Measurements from ENCODE around the gene ENGASE. TPM values are rescaled to one million over a fixed set of nuclear protein-coding genes. Genes with fewer than 3 reads are reported as not detected.

ENGASE gene
- total RNA-seq, 4 donors from 2014 or later, result 10.4 to 23.7 (median 19.1) TPM

DNA sequence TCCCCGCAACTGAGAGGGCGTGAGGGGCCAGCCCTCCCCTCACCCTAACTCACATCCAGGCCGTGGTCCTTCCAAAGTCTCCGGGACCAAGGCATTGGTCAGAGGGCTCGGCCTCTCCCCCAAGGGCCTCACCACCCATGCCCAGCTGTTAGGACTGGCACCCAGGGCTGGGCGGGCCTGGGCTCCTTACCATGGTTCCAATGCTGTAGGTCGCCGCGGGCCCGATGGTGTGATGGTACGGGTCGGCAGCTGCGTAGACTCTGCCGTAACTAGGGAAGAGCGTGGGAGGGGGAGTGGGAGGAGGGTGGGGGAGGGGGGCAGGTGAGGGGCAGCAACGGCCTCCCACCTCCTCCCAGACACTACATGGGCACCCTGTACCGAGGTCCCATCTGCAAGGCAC, 19.6 kb downstream of the ENGASE start:
- H3K27me3 ChIP-seq, result peaks cover 0 to 93% (median 15%) of the 10 kb centered on the region in 4 donors
- H3K4me1 ChIP-seq, result peaks cover 0 to 31% (median 16%) of the 10 kb centered on the region in 4 donors
- no peak for TF ChIP-seq EP300 (IDR thresholded peaks at IDR 0.05)
- TF ChIP-seq POLR2AphosphoS5 (IDR thresholded peaks at IDR 0.05), result no peak
- TF ChIP-seq POLR2A (IDR thresholded peaks at IDR 0.05; ENCODE audit: low read depth), result no peak
- TF ChIP-seq, protein P1, sequence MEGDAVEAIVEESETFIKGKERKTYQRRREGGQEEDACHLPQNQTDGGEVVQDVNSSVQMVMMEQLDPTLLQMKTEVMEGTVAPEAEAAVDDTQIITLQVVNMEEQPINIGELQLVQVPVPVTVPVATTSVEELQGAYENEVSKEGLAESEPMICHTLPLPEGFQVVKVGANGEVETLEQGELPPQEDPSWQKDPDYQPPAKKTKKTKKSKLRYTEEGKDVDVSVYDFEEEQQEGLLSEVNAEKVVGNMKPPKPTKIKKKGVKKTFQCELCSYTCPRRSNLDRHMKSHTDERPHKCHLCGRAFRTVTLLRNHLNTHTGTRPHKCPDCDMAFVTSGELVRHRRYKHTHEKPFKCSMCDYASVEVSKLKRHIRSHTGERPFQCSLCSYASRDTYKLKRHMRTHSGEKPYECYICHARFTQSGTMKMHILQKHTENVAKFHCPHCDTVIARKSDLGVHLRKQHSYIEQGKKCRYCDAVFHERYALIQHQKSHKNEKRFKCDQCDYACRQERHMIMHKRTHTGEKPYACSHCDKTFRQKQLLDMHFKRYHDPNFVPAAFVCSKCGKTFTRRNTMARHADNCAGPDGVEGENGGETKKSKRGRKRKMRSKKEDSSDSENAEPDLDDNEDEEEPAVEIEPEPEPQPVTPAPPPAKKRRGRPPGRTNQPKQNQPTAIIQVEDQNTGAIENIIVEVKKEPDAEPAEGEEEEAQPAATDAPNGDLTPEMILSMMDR (IDR thresholded peaks at IDR 0.05), result no peak
- H3K36me3 ChIP-seq, result no peaks in the 10 kb centered on the region
- WGBS, result 80% methylated on average over 11 of the region's 17 CpGs
- H3K9me3 ChIP-seq, result no peaks in the 10 kb centered on the region
- intact Hi-C loops (cut with DNase I), result no loop called here
- DNase-seq (ENCODE audit: extremely low spot score), result no peak
- H3K27ac ChIP-seq (replicated peaks in 1 of 4), result no peak overlapping the region
- H3K4me3 ChIP-seq, result no peak overlapping the region

DNA sequence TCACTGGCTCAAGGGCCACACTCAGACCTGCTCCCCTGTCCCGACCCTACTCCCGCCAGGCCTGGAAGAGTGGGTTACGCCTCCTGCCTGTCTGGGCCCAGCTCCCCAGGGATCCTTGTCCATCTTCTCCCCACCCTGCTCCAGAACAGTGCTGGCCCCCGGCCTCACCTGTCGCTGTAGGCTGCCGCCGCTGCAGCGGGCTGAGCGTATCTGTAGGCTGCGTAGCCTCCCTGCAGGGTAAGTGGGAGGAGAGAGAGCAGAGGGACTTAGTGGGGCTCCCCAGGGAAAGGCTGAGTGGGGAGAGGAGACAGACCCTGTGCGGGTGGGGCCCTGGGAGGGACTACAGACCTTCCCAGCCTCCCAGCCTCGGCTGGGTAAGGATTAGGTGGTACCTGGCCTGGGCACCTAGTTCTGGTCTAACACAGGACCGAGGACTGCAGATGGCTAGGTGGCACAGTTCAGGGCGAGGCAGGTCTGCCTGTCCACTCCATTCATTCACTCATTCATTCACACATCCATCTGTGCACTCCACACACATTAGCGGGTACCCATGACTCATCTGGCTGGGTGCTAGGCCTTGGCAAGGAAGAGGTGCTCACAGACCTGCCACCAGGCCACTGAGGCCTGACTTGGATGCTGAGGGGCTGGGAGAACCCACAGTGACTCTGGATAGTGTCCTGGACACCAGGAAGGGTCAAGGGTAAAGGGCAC, 20.9 kb downstream of the ENGASE start:
- WGBS, result 90% methylated on average over 9 of the region's 15 CpGs
- TF ChIP-seq POLR2A (IDR thresholded peaks at IDR 0.05; ENCODE audit: low read depth) (no peak), POLR2AphosphoS5 (IDR thresholded peaks at IDR 0.05) (no peak), EP300 (IDR thresholded peaks at IDR 0.05) (no peak)
- TF ChIP-seq, protein P1 (IDR thresholded peaks at IDR 0.05), result no peak
- H3K4me3 ChIP-seq, result no peak overlapping the region

DNA sequence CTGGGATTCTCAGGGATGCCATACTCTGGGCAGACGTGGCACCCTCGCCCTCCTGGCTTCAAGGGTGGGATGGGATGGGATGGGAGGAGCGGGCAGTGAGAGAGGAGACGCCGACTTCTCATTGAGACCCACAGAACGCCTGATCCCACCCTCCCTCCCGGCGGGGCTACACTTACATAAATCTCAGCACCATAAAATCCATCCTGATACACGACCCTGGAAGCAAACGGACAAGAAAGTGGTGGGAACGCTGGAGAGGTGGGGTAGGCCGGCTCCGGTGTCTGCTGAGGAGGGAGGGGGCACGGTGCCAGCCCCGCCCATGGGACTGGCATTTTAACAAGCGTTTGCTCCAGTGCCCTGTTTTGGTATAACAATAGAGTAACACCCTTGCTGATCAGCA, 21.9 kb downstream of the ENGASE start:
- TF ChIP-seq POLR2A (IDR thresholded peaks at IDR 0.05; ENCODE audit: low read depth), result no peak
- TF ChIP-seq, protein P1 (IDR thresholded peaks at IDR 0.05), result no peak
- no peak for DNase-seq (ENCODE audit: extremely low spot score)
- Histone ChIP-seq H3K4me3 (no peak overlapping the region), H3K27me3 (peaks cover 0 to 100% (median 17%) of the 10 kb centered on the region in 4 donors), H3K36me3 (no peaks in the 10 kb centered on the region), H3K4me1 (peaks cover 0 to 15% (median 6%) of the 10 kb centered on the region in 4 donors), H3K27ac (replicated peaks in 1 of 4) (no peak overlapping the region), H3K9me3 (no peaks in the 10 kb centered on the region)
- intact Hi-C loops (cut with DNase I), result no loop called here
- 68% methylated on average over 14 of the region's 16 CpGs for WGBS

More for the DNA sequence above, 20.9 kb downstream of the ENGASE start:
- DNase-seq (ENCODE audit: extremely low spot score), result no peak
- Histone ChIP-seq H3K36me3 (no peaks in the 10 kb centered on the region), H3K9me3 (no peaks in the 10 kb centered on the region), H3K27ac (replicated peaks in 1 of 4) (no peak overlapping the region), H3K4me1 (peaks cover 0 to 23% (median 11%) of the 10 kb centered on the region in 4 donors), H3K27me3 (peaks cover 0 to 100% (median 15%) of the 10 kb centered on the region in 4 donors)
- intact Hi-C loops (cut with DNase I), result no loop called here

DNA sequence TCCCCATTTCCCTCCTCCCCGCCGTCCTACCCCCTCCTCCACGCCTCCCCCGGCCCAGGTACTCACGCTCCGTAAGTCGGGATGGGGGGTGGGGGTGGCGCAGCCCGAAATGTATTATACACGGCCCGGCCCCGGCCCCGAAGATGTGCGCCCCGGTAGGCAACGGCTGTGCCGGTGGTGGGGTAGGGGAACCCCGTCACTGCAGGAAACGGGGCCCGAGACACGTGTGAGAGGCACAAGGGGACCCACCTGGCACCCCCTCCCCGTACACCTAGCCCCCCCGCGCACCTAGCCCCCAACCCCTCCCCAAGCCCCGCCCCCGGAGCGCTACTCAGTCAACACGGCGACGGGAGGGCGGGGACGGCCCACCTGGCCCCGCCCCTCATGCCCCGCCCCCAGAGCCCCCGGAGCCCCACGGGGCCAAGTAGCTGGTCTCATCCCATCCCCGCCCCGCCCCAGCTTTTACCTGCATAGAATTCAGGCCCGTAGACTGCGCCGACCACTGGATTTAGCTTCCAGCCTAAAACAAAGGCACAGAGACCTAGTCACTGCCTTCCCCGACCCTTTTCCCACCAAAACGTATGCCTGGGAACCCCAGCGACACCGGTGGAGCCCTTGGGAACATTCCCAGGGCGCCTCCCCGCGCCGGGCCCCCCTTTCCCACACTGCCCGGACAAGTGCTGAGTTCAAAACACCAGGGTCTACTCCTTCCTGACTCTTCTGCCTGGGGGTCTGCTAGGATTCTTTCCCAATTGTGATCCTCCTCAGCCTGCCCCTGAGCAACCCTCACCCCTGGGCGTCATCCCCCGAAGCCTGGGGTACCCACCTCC, 22.8 kb downstream of the ENGASE start:
- 21% methylated on average over 28 of the region's 52 CpGs for WGBS
- TF ChIP-seq POLR2A (IDR thresholded peaks at IDR 0.05; ENCODE audit: low read depth) (no peak), POLR2AphosphoS5 (IDR thresholded peaks at IDR 0.05) (no peak), EP300 (IDR thresholded peaks at IDR 0.05) (no peak)
- TF ChIP-seq, protein P1 (IDR thresholded peaks at IDR 0.05), result no peak
- DNase-seq (ENCODE audit: extremely low spot score), result no peak
- peaks cover 0 to 15% (median 6%) of the 10 kb centered on the region in 4 donors for H3K4me1 ChIP-seq
- no peaks in the 10 kb centered on the region for H3K36me3 ChIP-seq
- peaks cover 0 to 100% (median 21%) of the 10 kb centered on the region in 4 donors for H3K27me3 ChIP-seq
- H3K27ac ChIP-seq (replicated peaks in 1 of 4), result no peak overlapping the region
- H3K9me3 ChIP-seq, result no peaks in the 10 kb centered on the region
- intact Hi-C loops (cut with DNase I), result no loop called here
- H3K4me3 ChIP-seq, result no peak overlapping the region
